Stomach (tissue), 9 donors: Measurements from ENCODE around the gene TBCCD1. TPM values are rescaled to one million over a fixed set of nuclear protein-coding genes. Genes with fewer than 3 reads are reported as not detected.
"Not testable (repeated sequence)": the region's sequence is repeated elsewhere in the genome, so short reads cannot be mapped to it uniquely, and the experiment has no call there.

Experiments used
- DNase-seq, 2 donors: peaks; one replicate each; pipeline versions ENCODE4 v3.0.0 to v3.0.0-alpha.2; 2013 to 2019
- H3K27ac ChIP-seq, 5 donors: fragments of 200-600 bp in 4 of 5; sonication (generic) in 4 of 5; one replicate each; pipeline ENCODE4 v1.5.1; 2013 to 2019; ENCODE audit warnings: mild to moderate bottlenecking in 1 of 5, moderate library complexity in 1 of 5
- H3K27me3 ChIP-seq, 3 donors: fragments of 200-600 bp; sonication (generic); one replicate each; pipeline ENCODE4 v1.5.1; 2017 to 2019; ENCODE audit warnings: mixed run types in 1 of 3
- H3K36me3 ChIP-seq, 4 donors: fragments of 200-600 bp; sonication (generic); 1 replicate in 3 of 4; 2 replicates in 1 of 4; pipeline ENCODE4 v1.5.1; 2016 to 2019
- H3K4me1 ChIP-seq, 4 donors: fragments of 200-600 bp; sonication (generic); one replicate each; pipeline ENCODE4 v1.5.1; 2016 to 2019
- H3K4me3 ChIP-seq, 4 donors: fragments of 200-600 bp; sonication (generic) in 3 of 4; one replicate each; pipeline ENCODE4 v1.5.1; 2016 to 2019; ENCODE audit warnings: mild to moderate bottlenecking in 1 of 4
- H3K9me3 ChIP-seq, 4 donors: fragments of 200-600 bp; sonication (generic); one replicate each; pipeline ENCODE4 v1.5.1; 2016 to 2019
- CTCF ChIP-seq, 7 experiments: fragments of 450-650 bp in 4 of 7; fragments of 200-600 bp in 3 of 7; sonication (generic) in 3 of 7; IDR thresholded peaks; one replicate each; pipeline ENCODE4 v1.5.1; 2016 to 2019; ENCODE audit warnings: antibody characterized with exemption in 7 of 7, control low read depth in 2 of 7, mild to moderate bottlenecking in 1 of 7
- EP300 ChIP-seq: sonication (generic); formaldehyde crosslinking; IDR thresholded peaks from one replicate; pipeline ENCODE4 v1.6.1; 2017; ENCODE audit warnings: antibody characterized with exemption
- POLR2A ChIP-seq, 4 donors: fragments of 450-650 bp; IDR thresholded peaks; one replicate each; pipeline ENCODE4 v1.6.1; 2016; ENCODE audit warnings: antibody characterized with exemption in 4 of 4, control low read depth in 2 of 4, mild to moderate bottlenecking in 1 of 4, moderate library complexity in 1 of 4
- POLR2AphosphoS5 ChIP-seq, 3 donors: sonication (generic); formaldehyde crosslinking; IDR thresholded peaks; one replicate each; pipeline ENCODE4 v1.6.1; 2016; ENCODE audit warnings: antibody characterized with exemption in 3 of 3
- WGBS, 5 donors: extraction: QIAGEN DNeasy Blood & Tissue Kit in 3 of 5; methylation state at CpG; one replicate each; pipeline versions ENCODE4 v1.1.5 to v1.1.7; 2013 to 2018; 5-methylcytosine and 5-hydroxymethylcytosine counted together
- intact Hi-C: fragments of 100-400 bp; cut with DNase I; formaldehyde crosslinking; loops from one replicate; pipeline ENCODE4 v1.15.1; 2023; ENCODE audit warnings: low total_unique reads
- polyA plus RNA-seq, 3 donors: library from polyadenylated mRNA; stranded (reverse); fragments of 200-250 nt; gene quantifications; one replicate each; pipeline ENCODE4 v1.2.3, GENCODE V29; 2013
- total RNA-seq, 5 donors: library from RNA; depleted of rRNA; stranded (reverse); fragments of >200 nt; gene quantifications; one replicate each; pipeline versions ENCODE4 v1.1.0 to v1.2.3, GENCODE V29; 2014 to 2016
- donor health status: healthy with polysubstance abuse.
- donor health status: Bipolar disorder and iron deficiency.
- donor health status: healthy.

TBCCD1 gene
- total and polyA plus RNA-seq, 8 donors: 3.5 to 16.5 (median 7.6) TPM

DNA sequence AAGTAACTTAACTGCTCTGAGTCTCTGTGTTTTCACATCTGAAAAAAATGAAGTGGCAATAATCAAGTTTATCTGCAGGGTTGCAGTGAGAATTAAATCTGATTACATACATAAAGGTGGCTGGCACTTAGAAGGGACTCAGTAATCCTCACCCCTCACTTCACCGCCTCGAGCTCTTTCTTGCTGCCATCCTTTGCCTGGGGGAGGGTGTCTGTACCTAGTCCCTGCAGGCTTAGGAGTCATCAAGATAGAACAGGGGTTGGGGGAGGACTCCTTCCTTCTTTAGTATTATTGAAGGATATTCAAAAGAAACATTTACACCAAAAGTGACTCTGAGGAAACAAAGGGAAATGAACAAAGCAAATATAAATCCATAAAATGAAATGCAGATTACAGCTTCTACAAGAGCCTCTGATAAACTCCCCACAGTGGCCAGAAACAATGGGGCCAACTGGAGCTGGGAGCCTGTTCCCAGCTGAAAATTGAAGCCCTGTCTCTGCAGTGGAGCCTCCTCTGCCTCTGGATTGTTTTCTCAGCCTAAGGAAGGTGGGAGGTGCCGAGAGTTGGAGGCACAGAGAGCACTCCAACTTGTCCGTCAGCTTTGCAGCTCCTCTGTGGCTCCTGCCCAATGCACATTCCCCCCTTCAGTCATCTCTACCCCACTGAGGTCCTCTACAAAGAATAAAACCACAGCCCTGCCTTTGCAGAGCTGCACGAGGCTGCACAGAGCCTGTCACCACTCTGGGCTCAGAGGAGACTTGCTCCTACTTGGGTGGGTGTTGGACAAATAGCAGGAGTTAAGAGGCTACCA, 64.8 kb downstream of the TBCCD1 start:
- intact Hi-C loops: no loop called here
- Histone ChIP-seq H3K36me3 (no peaks in the 10 kb centered on the region), H3K27me3 (peaks cover 0 to 10% (median 0%) of the 10 kb centered on the region in 3 donors), H3K27ac (no peak overlapping the region), H3K9me3 (peaks cover 0 to 4% (median 0%) of the 10 kb centered on the region in 4 donors), H3K4me1 (peaks cover 0 to 4% (median 0%) of the 10 kb centered on the region in 4 donors), H3K4me3 (no peak overlapping the region)
- no peak for TF ChIP-seq POLR2A (IDR thresholded peaks at IDR 0.05)
- no peak for TF ChIP-seq POLR2AphosphoS5 (IDR thresholded peaks at IDR 0.05)
- TF ChIP-seq CTCF (IDR thresholded peaks at IDR 0.05): no peak
- TF ChIP-seq EP300: no peak
- DNase-seq: no peak
- WGBS, 5 donors: 32 to 42% (median 36%) methylated on average over 5 of the region's 5 CpGs

- H3K9me3 ChIP-seq, DNase-seq, H3K4me3 ChIP-seq, intact Hi-C loops, H3K27ac ChIP-seq, H3K36me3 ChIP-seq, H3K27me3 ChIP-seq: not testable (repeated sequence)
- H3K4me1 ChIP-seq: peaks cover 11 to 21% (median 15%) of the 10 kb centered on the region in 4 donors
- 58 to 81% (median 66%) methylated on average over 3 of the region's 3 CpGs for WGBS, 5 donors
Measured at GRCh38 chr3:186499949-186500348, 67.2 kb downstream of the TBCCD1 start.

DNA sequence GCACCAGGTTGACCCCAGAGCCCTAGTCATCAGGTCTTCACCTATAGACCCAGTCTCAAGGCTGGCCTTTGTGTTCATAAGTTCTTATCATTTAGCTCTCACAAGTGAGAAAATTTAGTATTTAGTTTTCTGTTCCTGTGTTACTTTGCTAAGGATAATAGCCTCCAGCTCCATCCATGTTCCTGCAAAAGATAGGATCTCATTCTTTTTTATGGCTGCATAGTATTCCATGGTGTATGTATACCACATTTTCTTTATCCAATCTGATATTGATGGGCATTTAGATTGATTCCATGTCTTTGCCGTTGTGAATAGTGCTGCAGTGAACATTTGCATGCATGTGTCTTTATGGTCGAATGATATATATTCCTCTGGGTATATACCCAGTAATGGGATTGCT, 69.1 kb downstream of the TBCCD1 start:
- DNase-seq, H3K27me3 ChIP-seq, H3K9me3 ChIP-seq, H3K36me3 ChIP-seq, H3K4me3 ChIP-seq, H3K27ac ChIP-seq, intact Hi-C loops: not testable (repeated sequence)
- H3K4me1 ChIP-seq: peaks cover 11 to 21% (median 17%) of the 10 kb centered on the region in 4 donors
- WGBS, 5 donors: 91 to 99% (median 95%) methylated on average over 2 of the region's 2 CpGs

DNA sequence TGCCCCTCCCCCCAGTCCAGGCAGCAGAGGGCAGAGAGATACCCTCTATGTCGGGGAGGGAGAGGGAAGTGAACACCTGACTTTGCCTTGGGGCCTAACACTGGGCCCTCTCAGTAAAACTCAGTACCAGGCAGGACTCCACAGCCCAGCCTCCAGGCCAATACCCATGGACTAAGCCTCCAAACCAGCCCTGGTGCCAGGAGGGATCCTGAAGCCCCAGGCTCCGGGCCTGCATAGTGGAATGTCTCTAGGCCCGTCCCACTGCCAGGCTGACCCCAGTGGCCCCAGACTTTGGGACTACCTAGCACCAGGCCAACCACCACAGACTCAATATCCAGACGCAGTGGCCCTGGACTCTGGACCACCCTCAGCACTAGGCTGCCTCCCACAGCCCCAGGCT, 69.5 kb downstream of the TBCCD1 start:
- Histone ChIP-seq H3K4me3 (no peak overlapping the region), H3K9me3 (peaks cover 0 to 4% (median 0%) of the 10 kb centered on the region in 4 donors), H3K27me3 (no peaks in the 10 kb centered on the region), H3K4me1 (peaks cover 11 to 20% (median 17%) of the 10 kb centered on the region in 4 donors), H3K27ac (no peak overlapping the region), H3K36me3 (no peaks in the 10 kb centered on the region)
- WGBS, 5 donors: 75 to 93% (median 89%) methylated on average over 4 of the region's 4 CpGs
- no peak for DNase-seq
- TF ChIP-seq POLR2A (IDR thresholded peaks at IDR 0.05): no peak
- intact Hi-C loops: no loop called here

DNA sequence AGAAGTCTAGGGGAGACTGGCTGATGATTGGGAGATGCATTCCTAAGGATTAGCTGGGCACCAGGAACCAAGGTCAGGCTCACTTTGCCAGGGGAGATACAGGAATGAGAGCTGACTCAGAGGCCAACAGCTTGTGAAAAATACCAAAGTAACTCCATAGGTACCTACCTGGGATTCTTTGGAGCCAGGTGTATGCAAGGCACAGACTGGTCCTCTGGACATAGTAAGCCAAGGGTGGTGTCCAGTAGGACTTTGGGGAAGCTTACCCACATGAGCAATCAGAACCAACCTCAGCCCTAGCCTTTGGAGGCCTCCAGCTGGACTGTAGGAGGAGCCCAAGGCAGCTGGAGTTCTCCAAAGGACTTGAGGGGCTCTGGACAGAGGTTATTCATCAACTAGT, 70.5 kb downstream of the TBCCD1 start:
- intact Hi-C loops: no loop called here
- no peak overlapping the region for H3K4me3 ChIP-seq
- no peak overlapping the region for H3K27ac ChIP-seq

More for the DNA sequence above, 70.5 kb downstream of the TBCCD1 start:
- Histone ChIP-seq H3K36me3 (no peaks in the 10 kb centered on the region), H3K27me3 (no peaks in the 10 kb centered on the region), H3K4me1 (peaks cover 11 to 20% (median 15%) of the 10 kb centered on the region in 4 donors), H3K9me3 (peaks cover 0 to 4% (median 0%) of the 10 kb centered on the region in 4 donors)
- TF ChIP-seq CTCF (IDR thresholded peaks at IDR 0.05) (no peak), POLR2A (IDR thresholded peaks at IDR 0.05) (no peak), POLR2AphosphoS5 (IDR thresholded peaks at IDR 0.05) (no peak), EP300 (no peak)
- DNase-seq: no peak

Other genes with a start within 250 kb of the TBCCD1 start
- gene DGKG, start 205.1 kb downstream of the TBCCD1 start, total RNA-seq: 10 to 100 TPM in 2 of 5 donors, 1 to 10 TPM in 2, under 1 TPM in 1; 0.72 to 26.3 (median 4.6) TPM
- 1 to 10 TPM in 2 of 3 donors, under 1 TPM in 1; 0.12 to 3.3 (median 2.1) TPM for gene DGKG, start 205.1 kb downstream of the TBCCD1 start, polyA plus RNA-seq
- 1 to 10 TPM in 3 of 5 donors, not detected in 2; 1.8 to 4.3 (median 2.8) TPM for gene CRYGS, start 23.0 kb downstream of the TBCCD1 start, total RNA-seq
- 1 to 10 TPM; 5.0 to 6.6 (median 5.9) TPM for gene CRYGS, start 23.0 kb downstream of the TBCCD1 start, polyA plus RNA-seq
- 10 to 100 TPM; 17.0 to 62.1 (median 31.6) TPM for gene DNAJB11, start 3.4 kb upstream of the TBCCD1 start, total RNA-seq
- gene DNAJB11, start 3.4 kb upstream of the TBCCD1 start, polyA plus RNA-seq: 10 to 100 TPM; 17.7 to 33.9 (median 32.2) TPM
- gene AHSG, start 45.7 kb upstream of the TBCCD1 start, total RNA-seq: under 1 TPM in 1 of 5 donors, not detected in 4; 0.92 TPM
- gene AHSG, start 45.7 kb upstream of the TBCCD1 start, polyA plus RNA-seq: not detected
- not detected for gene FETUB, start 73.1 kb upstream of the TBCCD1 start, total RNA-seq
- gene FETUB, start 73.1 kb upstream of the TBCCD1 start, polyA plus RNA-seq: under 1 TPM in 1 of 3 donors, not detected in 2; 0.63 TPM
- gene HRG, start 98.7 kb upstream of the TBCCD1 start, total RNA-seq: not detected
- not detected for gene HRG, start 98.7 kb upstream of the TBCCD1 start, polyA plus RNA-seq
- not detected for gene KNG1, start 150.0 kb upstream of the TBCCD1 start, total RNA-seq
- under 1 TPM in 1 of 3 donors, not detected in 2; 0.18 TPM for gene KNG1, start 150.0 kb upstream of the TBCCD1 start, polyA plus RNA-seq
- 1,000 to 10,000 TPM in 1 of 5 donors, 100 to 1,000 TPM in 4; 165 to 1,058 (median 464) TPM for gene EIF4A2, start 216.2 kb upstream of the TBCCD1 start, total RNA-seq
- gene EIF4A2, start 216.2 kb upstream of the TBCCD1 start, polyA plus RNA-seq: 100 to 1,000 TPM; 313 to 569 (median 319) TPM
- 100 to 1,000 TPM in 1 of 5 donors, 10 to 100 TPM in 2, 1 to 10 TPM in 1, not detected in 1; 3.2 to 121 (median 28.4) TPM for gene RFC4, start 239.1 kb upstream of the TBCCD1 start, total RNA-seq
- gene RFC4, start 239.1 kb upstream of the TBCCD1 start, polyA plus RNA-seq: 10 to 100 TPM; 13.1 to 25.2 (median 21.2) TPM